Adrenal gland (tissue), 12 donors: ENCODE results near the gene HPCAL4. TPM values are rescaled to one million over a fixed set of nuclear protein-coding genes. Genes with fewer than 3 reads are reported as not detected.

Experiments
- DNase-seq, 7 donors: peaks; one replicate each; pipeline ENCODE4 v3.0.0-alpha.2; 2019 to 2020
- H3K27ac ChIP-seq, 5 donors: fragments of 200-600 bp; sonication (generic) in 4 of 5; 1 replicate in 3 of 5; 2 replicates in 2 of 5; pipeline versions ENCODE4 v1.5.1 to v1.8.0; 2016 to 2020; ENCODE audit warnings: mild to moderate bottlenecking in 1 of 5
- H3K27me3 ChIP-seq: fragments of 200-600 bp; 2 replicates; pipeline ENCODE4 v1.8.0; 2021
- H3K36me3 ChIP-seq, 2 donors: fragments of 200-600 bp; replicated peaks in 1 of 2; 1 replicate in 1 of 2; 2 replicates in 1 of 2; pipeline versions ENCODE4 v1.5.1 to v1.8.0; 2018 to 2022
- H3K4me1 ChIP-seq, 2 donors: fragments of 200-600 bp; replicated peaks in 1 of 2; 1 replicate in 1 of 2; 2 replicates in 1 of 2; pipeline versions ENCODE4 v1.5.1 to v1.8.0; 2018 to 2021
- H3K4me3 ChIP-seq, 4 donors: fragments of 200-600 bp; sonication (generic) in 3 of 4; one replicate each; pipeline ENCODE4 v1.5.1; 2016 to 2018
- H3K9me3 ChIP-seq, 3 donors: fragments of 200-600 bp; sonication (generic) in 1 of 3; replicated peaks in 1 of 3; 1 replicate in 2 of 3; 2 replicates in 1 of 3; pipeline versions ENCODE4 v1.5.1 to v1.8.0; 2016 to 2021
- CTCF ChIP-seq, 6 experiments: fragments of 450-650 bp in 4 of 6; fragments of 200-600 bp in 2 of 6; sonication (generic) in 1 of 6; IDR thresholded peaks; 1 replicate in 5 of 6; 2 replicates in 1 of 6; pipeline versions ENCODE4 v1.5.1 to v1.8.0; 2016 to 2021; ENCODE audit warnings: antibody characterized with exemption in 6 of 6, mild to moderate bottlenecking in 2 of 6, moderate library complexity in 1 of 6
- POLR2A ChIP-seq, 2 donors: fragments of 450-650 bp; IDR thresholded peaks; one replicate each; pipeline ENCODE4 v1.6.1; 2017; ENCODE audit warnings: antibody characterized with exemption in 2 of 2, mild to moderate bottlenecking in 2 of 2, moderate library complexity in 1 of 2
- WGBS, 4 donors: extraction: QIAGEN DNeasy Blood & Tissue Kit in 2 of 4; methylation state at CpG; one replicate each; pipeline versions ENCODE4 v1.1.5 to v1.1.7; 2013 to 2017; 5-methylcytosine and 5-hydroxymethylcytosine counted together
- intact Hi-C, 2 donors: fragments of 100-400 bp; cut with DNase I; formaldehyde crosslinking; loops; one replicate each; pipeline versions ENCODE4 v1.14.1 to v1.15.0; 2022 to 2023
- polyA plus RNA-seq, 3 donors: library from polyadenylated mRNA; stranded (reverse); fragments of 200-250 nt in 2 of 3; fragments of 350-450 nt in 1 of 3; fragmentation: Illumina TruSeq in 1 of 3; extraction: RNeasy Lipid Tissue Mini Kit (QIAGEN cat#74804) in 1 of 3; gene quantifications; one replicate each; pipeline ENCODE4 v1.2.3, GENCODE V29; 2013 to 2014
- total RNA-seq, 9 donors: library from RNA; depleted of rRNA in 4 of 9; stranded (reverse); fragments of >200 nt in 4 of 9; fragments of 120-200 nt in 1 of 9; fragmentation: NEBNext Ultra II Directional in 1 of 9; extraction: Animal tissue kit (Norgen Biotek cat#: 25700) in 1 of 9; gene quantifications; one replicate each; pipeline versions ENCODE4 v1.1.0 to v1.2.4, GENCODE V29; 2013 to 2023
- donor health status: healthy with polysubstance abuse.
- donor health status: Bipolar disorder and iron deficiency.
- donor health status: DM: yes; HTN: yes; CAD: no.
- donor health status: DM: no; HTN: no; CAD: no.
- donor health status: DM: no; HTN: no; CAD: no.
- donor health status: DM: yes; HTN: yes; CAD: no.

The HPCAL4 gene
- total and polyA plus RNA-seq, 12 donors: 0.42 to 9.9 (median 3.4) TPM; not detected in 4

GRCh38 chr1:39735731-39736130 lies 44.5 kb upstream of the HPCAL4 start:
- intact Hi-C loops: no loop called here
- WGBS, 4 donors: 60 to 76% (median 70%) methylated on average over 3 of the region's 3 CpGs
- Histone ChIP-seq H3K27ac (no peak overlapping the region), H3K27me3 (peaks cover 16% of the 10 kb centered on the region), H3K9me3 (no peaks in the 10 kb centered on the region), H3K36me3 (peaks cover 0 to 6% of the 10 kb centered on the region in 2 donors), H3K4me1 (peaks cover 6 to 16% of the 10 kb centered on the region in 2 donors), H3K4me3 (no peak overlapping the region)
- DNase-seq: no peak
- TF ChIP-seq POLR2A (IDR thresholded peaks at IDR 0.05) (no peak), CTCF (IDR thresholded peaks at IDR 0.05) (no peak)

- Histone ChIP-seq H3K36me3 (no peaks in the 10 kb centered on the region), H3K9me3 (no peaks in the 10 kb centered on the region), H3K4me3 (no peak overlapping the region), H3K27me3 (peaks cover 24% of the 10 kb centered on the region), H3K27ac (no peak overlapping the region), H3K4me1 (no peaks in the 10 kb centered on the region)
- DNase-seq: peak in 2 of 7 donors; percentile 37 to 63
- intact Hi-C loops: no loop called here
- WGBS, 4 donors: 58 to 77% (median 63%) methylated on average over 7 of the region's 7 CpGs
- TF ChIP-seq POLR2A (IDR thresholded peaks at IDR 0.05): no peak
- TF ChIP-seq CTCF (IDR thresholded peaks at IDR 0.05): no peak
These were observed 41.9 kb upstream of the HPCAL4 start for GRCh38 chr1:39733161-39733560.

GRCh38 chr1:39732730-39733129 lies 41.5 kb upstream of the HPCAL4 start:
- no peak for DNase-seq
- intact Hi-C loops: no loop called here
- H3K27ac ChIP-seq: no peak overlapping the region
- 52 to 74% (median 57%) methylated on average over 3 of the region's 3 CpGs for WGBS, 4 donors
- H3K9me3 ChIP-seq: no peaks in the 10 kb centered on the region
- H3K4me3 ChIP-seq: no peak overlapping the region
- H3K27me3 ChIP-seq: peaks cover 29% of the 10 kb centered on the region
- no peak for TF ChIP-seq CTCF (IDR thresholded peaks at IDR 0.05)
- no peak for TF ChIP-seq POLR2A (IDR thresholded peaks at IDR 0.05)
- no peaks in the 10 kb centered on the region for H3K4me1 ChIP-seq
- no peaks in the 10 kb centered on the region for H3K36me3 ChIP-seq

- Histone ChIP-seq H3K27me3 (peaks cover 25% of the 10 kb centered on the region), H3K36me3 (no peaks in the 10 kb centered on the region), H3K9me3 (no peaks in the 10 kb centered on the region), H3K4me1 (no peaks in the 10 kb centered on the region), H3K27ac (peak overlapping the region in 1 of 5 donors; percentile 36), H3K4me3 (no peak overlapping the region)
- intact Hi-C loops: no loop called here
- WGBS, 4 donors: 30 to 58% (median 37%) methylated on average over 3 to 4 of the region's 4 CpGs
- DNase-seq: no peak
- no peak for TF ChIP-seq POLR2A (IDR thresholded peaks at IDR 0.05)
- no peak for TF ChIP-seq CTCF (IDR thresholded peaks at IDR 0.05)
These were observed 38.6 kb upstream of the HPCAL4 start for GRCh38 chr1:39729842-39730241.
